ENCODE measurements around the gene FSIP2.
"Not testable (repeated sequence)": the region's sequence is repeated elsewhere in the genome, so short reads cannot be mapped to it uniquely, and the experiment has no call there.

Gene FSIP2

GRCh38 chr2:185825557-185825956 lies 87.0 kb downstream of the FSIP2 start:
- peaks cover 0 to 5% (median 0%) of the 10 kb centered on the region in 11 experiments; a peak in 1 of 22 replicates for H3K9me3 ChIP-seq (replicated peaks in 1 of 11)
- no peak overlapping the region for H3K4me3 ChIP-seq
- no peaks in the 10 kb centered on the region for H3K36me3 ChIP-seq
- no peak overlapping the region for H3K4me2 ChIP-seq
- no peak overlapping the region for H3K9ac ChIP-seq
- no peak overlapping the region for H3K27ac ChIP-seq
- no peaks in the 10 kb centered on the region for H4K20me1 ChIP-seq
- no peak for TF ChIP-seq Cebpa-rat (IDR thresholded peaks at IDR 0.05)
- H3K4me1 ChIP-seq: no peaks in the 10 kb centered on the region
- no peaks in the 10 kb centered on the region for H3K27me3 ChIP-seq

GRCh38 chr2:185828326-185828725 lies 89.7 kb downstream of the FSIP2 start:
- TF ChIP-seq Cebpa-rat (IDR thresholded peaks at IDR 0.05): no peak
- no peaks in the 10 kb centered on the region for H4K20me1 ChIP-seq
- H3K4me3 ChIP-seq: no peak overlapping the region
- H3K4me1 ChIP-seq: no peaks in the 10 kb centered on the region
- no peak overlapping the region for H3K9ac ChIP-seq
- no peak overlapping the region for H3K4me2 ChIP-seq
- peaks cover 0 to 2% (median 0%) of the 10 kb centered on the region in 11 experiments; a peak in 1 of 22 replicates for H3K9me3 ChIP-seq (replicated peaks in 1 of 11)
- H3K36me3 ChIP-seq: no peaks in the 10 kb centered on the region
- no peak overlapping the region for H3K27ac ChIP-seq
- no peaks in the 10 kb centered on the region for H3K27me3 ChIP-seq

DNA sequence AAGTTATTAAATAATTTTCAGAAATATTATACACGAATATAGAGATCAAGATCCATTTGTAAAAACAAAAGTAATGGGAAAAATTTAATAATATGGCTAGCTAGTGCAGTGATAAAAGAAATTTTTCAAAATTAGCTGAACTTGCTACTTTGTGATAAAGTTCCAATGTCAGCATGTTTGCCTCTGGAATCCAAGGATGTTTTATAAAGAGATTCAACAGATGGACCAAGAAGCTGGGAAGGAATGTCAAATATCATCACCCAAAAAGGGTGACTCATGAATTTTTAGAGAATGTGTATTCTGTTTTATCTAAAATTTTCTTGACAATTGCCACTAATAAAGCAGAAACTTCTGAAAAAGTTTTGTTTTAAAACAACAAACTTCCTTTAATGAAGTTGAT lies 95.3 kb downstream of the FSIP2 start:
- H3K9me3 ChIP-seq (replicated peaks in 1 of 11): peaks cover 18 to 31% (median 24%) of the 10 kb centered on the region in 11 experiments
- H3K27me3 ChIP-seq: no peaks in the 10 kb centered on the region
- no peaks in the 10 kb centered on the region for H4K20me1 ChIP-seq
- no peak overlapping the region for H3K9ac ChIP-seq
- no peak overlapping the region for H3K4me2 ChIP-seq
- TF ChIP-seq Cebpa-rat (IDR thresholded peaks at IDR 0.05): no peak
- H3K27ac ChIP-seq: no peak overlapping the region
- no peaks in the 10 kb centered on the region; a peak in 1 of 22 replicates for H3K36me3 ChIP-seq
- no peaks in the 10 kb centered on the region for H3K4me1 ChIP-seq
- H3K4me3 ChIP-seq: no peak overlapping the region

- H3K4me3 ChIP-seq: no peak overlapping the region
- no peak for TF ChIP-seq Cebpa-rat (IDR thresholded peaks at IDR 0.05)
- peaks cover 22 to 41% (median 32%) of the 10 kb centered on the region in 11 experiments for H3K9me3 ChIP-seq (replicated peaks in 1 of 11)
- no peak overlapping the region for H3K4me2 ChIP-seq
- no peaks in the 10 kb centered on the region for H4K20me1 ChIP-seq
- no peaks in the 10 kb centered on the region; a peak in 1 of 22 replicates for H3K36me3 ChIP-seq
- H3K27ac ChIP-seq: no peak overlapping the region
- no peak overlapping the region for H3K9ac ChIP-seq
- H3K4me1 ChIP-seq: no peaks in the 10 kb centered on the region
- H3K27me3 ChIP-seq: no peaks in the 10 kb centered on the region
These were observed 97.4 kb downstream of the FSIP2 start for GRCh38 chr2:185835974-185836373.

DNA sequence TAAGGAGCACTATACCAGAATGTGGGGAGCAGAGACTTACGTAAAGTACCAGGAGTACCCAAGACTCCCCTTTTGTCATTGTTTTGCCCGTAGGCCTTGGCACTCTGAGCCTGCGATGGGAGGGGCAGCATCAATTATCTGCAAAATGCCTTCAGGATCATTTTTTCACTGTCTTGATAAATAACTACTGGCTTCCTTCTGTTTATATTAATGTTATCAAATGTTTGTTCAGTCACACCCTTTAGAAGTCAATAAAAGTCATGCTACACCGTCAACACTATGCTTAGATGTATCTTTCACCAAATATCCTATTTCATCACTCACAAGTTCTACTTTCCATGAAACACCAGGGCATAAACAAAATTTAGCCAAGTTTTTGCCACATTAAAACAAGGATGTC lies 116.3 kb downstream of the FSIP2 start:
- Histone ChIP-seq H3K4me2 (no peak overlapping the region), H3K27me3 (no peaks in the 10 kb centered on the region), H3K9ac (no peak overlapping the region), H3K27ac (no peak overlapping the region), H3K4me1 (peaks cover 0 to 25% (median 0%) of the 10 kb centered on the region in 10 experiments; a peak in 6 of 20 replicates), H3K4me3 (no peak overlapping the region), H3K9me3 (replicated peaks in 1 of 11) (peaks cover 0 to 14% (median 4%) of the 10 kb centered on the region in 11 experiments; a peak in 12 of 22 replicates), H3K36me3 (no peaks in the 10 kb centered on the region), H4K20me1 (no peaks in the 10 kb centered on the region)
- no peak for TF ChIP-seq Cebpa-rat (IDR thresholded peaks at IDR 0.05)

- H3K9me3 ChIP-seq (replicated peaks in 1 of 11): peaks cover 0 to 14% (median 4%) of the 10 kb centered on the region in 11 experiments; a peak in 12 of 22 replicates
- no peak for TF ChIP-seq Cebpa-rat (IDR thresholded peaks at IDR 0.05)
- H3K9ac ChIP-seq: no peak overlapping the region
- no peaks in the 10 kb centered on the region for H4K20me1 ChIP-seq
- peaks cover 0 to 37% (median 0%) of the 10 kb centered on the region in 10 experiments; a peak in 6 of 20 replicates for H3K4me1 ChIP-seq
- H3K4me2 ChIP-seq: 0 out of 22 replicates have a peak overlapping the region, but pooled peaks of 2 of the 11 experiments have one; percentile 14 to 28
- H3K27ac ChIP-seq: no peak overlapping the region
- H3K36me3 ChIP-seq: no peaks in the 10 kb centered on the region
- no peak overlapping the region for H3K4me3 ChIP-seq
- no peaks in the 10 kb centered on the region for H3K27me3 ChIP-seq
These were observed 119.1 kb downstream of the FSIP2 start for GRCh38 chr2:185857691-185858090.

DNA sequence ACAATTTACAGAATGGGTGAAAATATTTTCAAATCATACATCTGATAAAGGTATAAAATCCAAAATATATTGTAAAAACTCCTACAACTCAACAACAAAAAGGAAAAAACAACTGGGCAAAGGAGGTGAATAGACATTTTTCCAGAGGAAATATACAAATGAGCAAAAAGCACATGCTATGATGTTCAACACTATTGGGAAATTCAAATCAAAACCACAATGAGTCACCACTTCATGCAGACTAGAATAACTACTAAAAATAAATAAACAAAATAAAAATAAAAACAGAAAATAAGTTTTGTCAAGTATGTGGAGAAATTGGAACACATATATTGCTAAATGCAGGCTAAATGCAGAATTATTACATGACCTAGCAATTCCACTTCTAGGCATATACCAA lies 120.9 kb downstream of the FSIP2 start:
- Histone ChIP-seq H3K4me1 (peaks cover 0 to 37% (median 0%) of the 10 kb centered on the region in 10 experiments; a peak in 6 of 20 replicates), H3K9me3 (replicated peaks in 1 of 11) (peaks cover 0 to 14% (median 3%) of the 10 kb centered on the region in 11 experiments; a peak in 11 of 22 replicates), H3K9ac (no peak overlapping the region), H3K4me3 (no peak overlapping the region), H3K27ac (peak overlapping the region in 5 of 11 experiments; percentile 30 to 74 (median 61); a peak in 8 of 22 replicates), H3K4me2 (peak overlapping the region in 3 of 11 experiments; percentile 19 to 58 (median 37); a peak in 5 of 22 replicates), H4K20me1 (no peaks in the 10 kb centered on the region), H3K36me3 (no peaks in the 10 kb centered on the region), H3K27me3 (no peaks in the 10 kb centered on the region)
- no peak for TF ChIP-seq Cebpa-rat (IDR thresholded peaks at IDR 0.05)

GRCh38 chr2:185860321-185860720 lies 121.7 kb downstream of the FSIP2 start:
- no peaks in the 10 kb centered on the region for H3K27me3 ChIP-seq
- no peaks in the 10 kb centered on the region for H3K36me3 ChIP-seq
- no peak overlapping the region for H3K4me2 ChIP-seq
- H3K4me1 ChIP-seq: peaks cover 0 to 37% (median 0%) of the 10 kb centered on the region in 10 experiments; a peak in 6 of 20 replicates
- H3K9ac ChIP-seq: no peak overlapping the region
- H3K4me3 ChIP-seq: no peak overlapping the region
- H4K20me1 ChIP-seq: no peaks in the 10 kb centered on the region
- peak overlapping the region in 3 of 11 experiments; percentile 61 to 74 (median 65); a peak in 7 of 22 replicates for H3K27ac ChIP-seq
- H3K9me3 ChIP-seq (replicated peaks in 1 of 11): peaks cover 0 to 15% (median 4%) of the 10 kb centered on the region in 11 experiments; a peak in 11 of 22 replicates
- TF ChIP-seq Cebpa-rat (IDR thresholded peaks at IDR 0.05): no peak

DNA sequence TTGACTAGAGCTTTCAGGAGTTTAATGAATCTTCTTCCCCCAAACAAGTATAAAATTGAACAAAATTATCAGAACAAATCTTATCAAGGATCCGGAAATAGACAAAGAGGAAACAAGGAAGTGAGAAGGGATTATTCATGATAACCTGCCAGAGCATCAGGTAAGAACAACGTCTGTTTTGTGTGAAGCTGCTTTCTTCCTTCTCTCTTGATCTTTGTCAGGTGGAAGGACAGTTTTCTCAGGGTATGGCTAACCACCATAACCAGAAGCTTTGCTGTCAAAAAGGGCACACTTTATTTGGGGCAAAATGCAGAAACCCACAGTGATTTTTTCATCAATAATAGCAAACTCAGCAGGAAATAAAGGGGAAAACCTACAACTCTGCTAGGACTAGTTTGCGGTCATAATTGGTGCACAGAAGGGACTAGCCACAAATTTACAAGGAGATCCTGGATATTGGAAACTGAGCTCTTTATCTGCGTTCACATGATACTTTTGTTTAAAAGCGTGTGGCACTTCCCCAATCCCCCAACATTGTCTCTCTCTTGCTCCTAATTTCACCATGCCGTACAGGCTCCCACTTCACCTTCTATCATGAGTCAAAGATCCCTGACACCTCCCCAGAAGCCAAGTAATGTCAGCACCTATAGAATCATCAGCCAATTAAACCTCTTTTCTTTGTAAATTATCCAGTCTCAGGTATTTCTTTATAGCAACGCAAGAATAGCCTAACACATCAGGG lies 124.2 kb downstream of the FSIP2 start:
- Histone ChIP-seq H3K36me3 (no peaks in the 10 kb centered on the region), H3K27me3 (no peaks in the 10 kb centered on the region), H3K4me2 (no peak overlapping the region), H3K9me3 (replicated peaks in 1 of 11) (peaks cover 0 to 15% (median 4%) of the 10 kb centered on the region in 11 experiments; a peak in 11 of 22 replicates), H3K4me1 (peaks cover 0 to 32% (median 0%) of the 10 kb centered on the region in 10 experiments; a peak in 6 of 20 replicates), H3K27ac (no peak overlapping the region), H4K20me1 (no peaks in the 10 kb centered on the region), H3K4me3 (no peak overlapping the region), H3K9ac (no peak overlapping the region)
- no peak for TF ChIP-seq Cebpa-rat (IDR thresholded peaks at IDR 0.05)

GRCh38 chr2:185864468-185865260 lies 126.1 kb downstream of the FSIP2 start:
- not testable (repeated sequence) for H3K9ac ChIP-seq, H3K27ac ChIP-seq, H4K20me1 ChIP-seq, H3K27me3 ChIP-seq, H3K4me2 ChIP-seq, H3K4me3 ChIP-seq, H3K36me3 ChIP-seq
- Histone ChIP-seq H3K4me1 (peaks cover 0 to 14% (median 0%) of the 10 kb centered on the region in 10 experiments; a peak in 4 of 20 replicates), H3K9me3 (replicated peaks in 1 of 11) (peaks cover 0 to 10% (median 2%) of the 10 kb centered on the region in 11 experiments; a peak in 9 of 22 replicates)
